T-cell (primary cell): Measurements from ENCODE around the gene BARX2. TPM values are rescaled to one million over a fixed set of nuclear protein-coding genes. Genes with fewer than 3 reads are reported as not detected.

Experiments used
- ATAC-seq, 4 experiments: fragments of 200-7000 bp in 3 of 4; fragments of 150-1000 bp in 1 of 4; cut with Tn5 transposase; replicated peaks in 1 of 4; 1 replicate in 3 of 4; 2 replicates in 1 of 4; pipeline ENCODE4 v1.10.0; 2021; ENCODE audit warnings: moderate library complexity in 3 of 4, mild to moderate bottlenecking in 2 of 4, moderate number of reproducible peaks in 1 of 4
- CTCF ChIA-PET, 2 donors: fragments of 300-600 bp; sonication (Branson Sonifier 250); formaldehyde crosslinking; loops; one replicate each; lab custom pipeline; 2022; ENCODE audit warnings: antibody characterized with exemption in 2 of 2; lab: Charles Lee
- POLR2A ChIA-PET, 2 donors: fragments of 300-600 bp; sonication (Branson Sonifier 250); formaldehyde crosslinking; loops; one replicate each; lab custom pipeline; 2022; ENCODE audit warnings: antibody characterized with exemption in 2 of 2; lab: Charles Lee
- DNase-seq, 35 experiments: peaks; one replicate each; pipeline versions ENCODE4 v3.0.0 to v3.0.0-alpha.2; 2013 to 2023
- H3K27ac ChIP-seq: one replicate; pipeline ENCODE4 v1.5.1; 2013; ENCODE audit warnings: low read length
- H3K27me3 ChIP-seq, 2 experiments: replicated peaks in 1 of 2; 1 replicate in 1 of 2; 2 replicates in 1 of 2; pipeline versions ENCODE4 v1.6.1 to v1.7.0; 2013; ENCODE audit warnings: low read length in 1 of 2, mixed read lengths in 1 of 2; ENCODE audit not compliant: control insufficient read depth in 2 of 2, insufficient read depth in 2 of 2; ENCODE audit errors: extremely low read depth in 1 of 2
- H3K36me3 ChIP-seq, 2 donors: 1 replicate in 1 of 2; 2 replicates in 1 of 2; pipeline versions ENCODE4 v1.6.1 to v1.7.0; 2013; ENCODE audit warnings: low read length in 1 of 2; ENCODE audit not compliant: control insufficient read depth in 2 of 2, insufficient read depth in 1 of 2; ENCODE audit errors: extremely low read depth in 1 of 2
- H3K4me1 ChIP-seq, 2 experiments: 1 replicate in 1 of 2; 2 replicates in 1 of 2; pipeline versions ENCODE4 v1.6.1 to v1.7.0; 2013; ENCODE audit warnings: low read length in 2 of 2, mixed read lengths in 1 of 2; ENCODE audit not compliant: insufficient read depth in 2 of 2, control insufficient read depth in 1 of 2; ENCODE audit errors: extremely low read depth in 1 of 2
- H3K4me3 ChIP-seq, 2 donors: 1 replicate in 1 of 2; 2 replicates in 1 of 2; pipeline versions ENCODE4 v1.5.1 to v1.7.0; 2013; ENCODE audit warnings: mild to moderate bottlenecking in 2 of 2, low read length in 1 of 2, moderate library complexity in 1 of 2; ENCODE audit not compliant: control insufficient read depth in 1 of 2; ENCODE audit errors: extremely low read depth in 1 of 2
- H3K9me3 ChIP-seq: 2 replicates; pipeline ENCODE4 v1.7.0; 2013
- H3K27ac Mint-ChIP-seq, 2 donors: one replicate each; pipeline ENCODE4 v1.8.0; 2020 to 2021; ENCODE audit warnings: mild to moderate bottlenecking in 2 of 2, mixed read lengths in 2 of 2
- H3K27me3 Mint-ChIP-seq, 2 donors: one replicate each; pipeline ENCODE4 v1.8.0; 2021 to 2022; ENCODE audit warnings: mixed read lengths in 2 of 2
- H3K36me3 Mint-ChIP-seq: one replicate; pipeline ENCODE4 v1.8.0; 2021; ENCODE audit warnings: mixed read lengths
- H3K4me1 Mint-ChIP-seq, 3 donors: one replicate each; pipeline ENCODE4 v1.8.0; 2020 to 2022; ENCODE audit warnings: mixed read lengths in 3 of 3, mild to moderate bottlenecking in 1 of 3
- H3K4me3 Mint-ChIP-seq, 3 donors: one replicate each; pipeline ENCODE4 v1.8.0; 2020 to 2022; ENCODE audit warnings: mild to moderate bottlenecking in 3 of 3, mixed read lengths in 3 of 3, moderate library complexity in 3 of 3
- H3K9me3 Mint-ChIP-seq, 3 donors: one replicate each; pipeline ENCODE4 v1.8.0; 2020 to 2022; ENCODE audit warnings: mixed read lengths in 3 of 3
- WGBS: methylation state at CpG from one replicate; pipeline ENCODE4 v1.1.5; 2013; ENCODE audit warnings: missing lambda C conversion rate; ENCODE audit not compliant: insufficient coverage; 5-methylcytosine and 5-hydroxymethylcytosine counted together
- total RNA-seq, 35 experiments: library from RNA in 6 of 35; stranded (reverse) in 6 of 35; fragments of 120-200 nt in 1 of 35; gene quantifications; one replicate each; pipeline versions ENCODE4 v1.2.1 to v1.2.4 and lab custom pipeline; 2013 to 2026

The BARX2 gene
- total RNA-seq, 5 donors from 2014 or later (not counting 1 experiment from before 2014, with no cell fraction given), result not detected

- ChIA-PET POLR2A (interaction anchor here in 1 of 2 donors (0.6 kb wide), 1 partner anchor 173 kb away, joined by 3 read pairs; no protein-coding TSS in a partner anchor), CTCF (no interaction called here)
- Histone ChIP-seq H3K9me3 (no peaks in the 10 kb centered on the region), H3K4me3 (no peak overlapping the region), H3K36me3 (no peaks in the 10 kb centered on the region), H3K27ac (no peak overlapping the region), H3K4me1 (no peaks in the 10 kb centered on the region), H3K27me3 (no peaks in the 10 kb centered on the region)
- DNase-seq, result no peak
- H3K36me3 Mint-ChIP-seq, result no peaks in the 10 kb centered on the region
- peaks cover 1 to 25% of the 10 kb centered on the region in 2 donors for H3K27me3 Mint-ChIP-seq
- no peak overlapping the region for H3K4me3 Mint-ChIP-seq
- peaks cover 0 to 5% (median 0%) of the 10 kb centered on the region in 3 donors for H3K9me3 Mint-ChIP-seq
- H3K4me1 Mint-ChIP-seq, result no peaks in the 10 kb centered on the region
- WGBS, result 60% methylated on average over 1 of the region's 3 CpGs
- H3K27ac Mint-ChIP-seq, result no peak overlapping the region
- no peak for ATAC-seq
Measured at GRCh38 chr11:129426776-129427175, 51.1 kb downstream of the BARX2 start.

- Histone ChIP-seq H3K27ac (no peak overlapping the region), H3K4me3 (no peak overlapping the region), H3K27me3 (no peaks in the 10 kb centered on the region), H3K9me3 (no peaks in the 10 kb centered on the region), H3K36me3 (no peaks in the 10 kb centered on the region), H3K4me1 (no peaks in the 10 kb centered on the region)
- no peak overlapping the region for H3K4me3 Mint-ChIP-seq
- no peaks in the 10 kb centered on the region for H3K4me1 Mint-ChIP-seq
- H3K27me3 Mint-ChIP-seq, result peaks cover 1 to 25% of the 10 kb centered on the region in 2 donors
- no peak for DNase-seq
- POLR2A ChIA-PET, result no interaction called here
- WGBS, result 68% methylated on average over 2 of the region's 3 CpGs
- CTCF ChIA-PET, result no interaction called here
- no peaks in the 10 kb centered on the region for H3K36me3 Mint-ChIP-seq
- ATAC-seq, result no peak
- peaks cover 0 to 5% (median 0%) of the 10 kb centered on the region in 3 donors for H3K9me3 Mint-ChIP-seq
- no peak overlapping the region for H3K27ac Mint-ChIP-seq
Measured at GRCh38 chr11:129427376-129427775, 51.7 kb downstream of the BARX2 start.

GRCh38 chr11:129427816-129428406, 52.3 kb downstream of the BARX2 start:
- H3K4me1 ChIP-seq, result no peaks in the 10 kb centered on the region
- CTCF ChIA-PET, result no interaction called here
- H3K27ac ChIP-seq, result no peak overlapping the region
- H3K9me3 Mint-ChIP-seq, result peaks cover 0 to 5% (median 0%) of the 10 kb centered on the region in 3 donors
- H3K27me3 ChIP-seq, result no peaks in the 10 kb centered on the region
- no peak overlapping the region for H3K4me3 Mint-ChIP-seq
- H3K9me3 ChIP-seq, result no peaks in the 10 kb centered on the region
- H3K4me1 Mint-ChIP-seq, result no peaks in the 10 kb centered on the region
- WGBS, result 20% methylated on average over 1 of the region's 5 CpGs
- H3K4me3 ChIP-seq, result no peak overlapping the region
- H3K36me3 Mint-ChIP-seq, result no peaks in the 10 kb centered on the region
- peaks cover 4 to 25% of the 10 kb centered on the region in 2 donors for H3K27me3 Mint-ChIP-seq
- POLR2A ChIA-PET, result no interaction called here
- ATAC-seq, result no peak
- H3K27ac Mint-ChIP-seq, result no peak overlapping the region
- no peaks in the 10 kb centered on the region for H3K36me3 ChIP-seq
- no peak for DNase-seq

- DNase-seq, result no peak
- Mint-ChIP-seq H3K9me3 (peaks cover 0 to 5% (median 0%) of the 10 kb centered on the region in 3 donors), H3K36me3 (no peaks in the 10 kb centered on the region), H3K27ac (no peak overlapping the region), H3K4me3 (no peak overlapping the region), H3K27me3 (peaks cover 6 to 27% of the 10 kb centered on the region in 2 donors), H3K4me1 (no peaks in the 10 kb centered on the region)
- no peak overlapping the region for H3K4me3 ChIP-seq
- H3K9me3 ChIP-seq, result no peaks in the 10 kb centered on the region
- ChIA-PET CTCF (no interaction called here), POLR2A (no interaction called here)
- no peaks in the 10 kb centered on the region for H3K4me1 ChIP-seq
- H3K27me3 ChIP-seq, result no peaks in the 10 kb centered on the region
- H3K27ac ChIP-seq, result no peak overlapping the region
- WGBS, result 72% methylated on average over 6 of the region's 9 CpGs
- no peak for ATAC-seq
- H3K36me3 ChIP-seq, result no peaks in the 10 kb centered on the region
Measured at GRCh38 chr11:129428557-129428956, 52.9 kb downstream of the BARX2 start.

- Mint-ChIP-seq H3K36me3 (no peaks in the 10 kb centered on the region), H3K9me3 (peaks cover 0 to 5% (median 0%) of the 10 kb centered on the region in 3 donors), H3K27ac (no peak overlapping the region), H3K27me3 (peaks cover 13 to 14% of the 10 kb centered on the region in 2 donors), H3K4me1 (peaks cover 0 to 2% (median 0%) of the 10 kb centered on the region in 3 donors), H3K4me3 (no peak overlapping the region)
- H3K27me3 ChIP-seq, result peaks cover 0 to 8% of the 10 kb centered on the region in 2 experiments
- H3K4me1 ChIP-seq, result no peaks in the 10 kb centered on the region
- no peaks in the 10 kb centered on the region for H3K9me3 ChIP-seq
- no peaks in the 10 kb centered on the region for H3K36me3 ChIP-seq
- POLR2A ChIA-PET, result interaction anchor here in 1 of 2 donors (0.6 kb wide), 1 partner anchor 980 kb away, joined by 3 read pairs; no protein-coding TSS in a partner anchor
- ATAC-seq, result no peak
- DNase-seq, result no peak
- no peak overlapping the region for H3K27ac ChIP-seq
- 25% methylated on average over 1 of the region's 4 CpGs for WGBS
- H3K4me3 ChIP-seq, result no peak overlapping the region
- CTCF ChIA-PET, result no interaction called here
Measured at GRCh38 chr11:129434641-129435498, 59.2 kb downstream of the BARX2 start.

- ChIA-PET CTCF (no interaction called here), POLR2A (no interaction called here)
- Histone ChIP-seq H3K36me3 (no peaks in the 10 kb centered on the region), H3K9me3 (no peaks in the 10 kb centered on the region), H3K4me3 (no peak overlapping the region), H3K4me1 (no peaks in the 10 kb centered on the region), H3K27me3 (peaks cover 0 to 8% of the 10 kb centered on the region in 2 experiments), H3K27ac (no peak overlapping the region)
- ATAC-seq, result no peak
- Mint-ChIP-seq H3K4me1 (peaks cover 0 to 2% (median 0%) of the 10 kb centered on the region in 3 donors), H3K36me3 (no peaks in the 10 kb centered on the region), H3K27ac (no peak overlapping the region), H3K27me3 (peaks cover 12 to 14% of the 10 kb centered on the region in 2 donors), H3K9me3 (peaks cover 0 to 5% (median 0%) of the 10 kb centered on the region in 3 donors), H3K4me3 (no peak overlapping the region)
- 74% methylated on average over 3 of the region's 7 CpGs for WGBS
- DNase-seq, result no peak
Measured at GRCh38 chr11:129435499-129436245, 60.0 kb downstream of the BARX2 start.
